ENCODE measurements around the gene SCN4B.

DNA sequence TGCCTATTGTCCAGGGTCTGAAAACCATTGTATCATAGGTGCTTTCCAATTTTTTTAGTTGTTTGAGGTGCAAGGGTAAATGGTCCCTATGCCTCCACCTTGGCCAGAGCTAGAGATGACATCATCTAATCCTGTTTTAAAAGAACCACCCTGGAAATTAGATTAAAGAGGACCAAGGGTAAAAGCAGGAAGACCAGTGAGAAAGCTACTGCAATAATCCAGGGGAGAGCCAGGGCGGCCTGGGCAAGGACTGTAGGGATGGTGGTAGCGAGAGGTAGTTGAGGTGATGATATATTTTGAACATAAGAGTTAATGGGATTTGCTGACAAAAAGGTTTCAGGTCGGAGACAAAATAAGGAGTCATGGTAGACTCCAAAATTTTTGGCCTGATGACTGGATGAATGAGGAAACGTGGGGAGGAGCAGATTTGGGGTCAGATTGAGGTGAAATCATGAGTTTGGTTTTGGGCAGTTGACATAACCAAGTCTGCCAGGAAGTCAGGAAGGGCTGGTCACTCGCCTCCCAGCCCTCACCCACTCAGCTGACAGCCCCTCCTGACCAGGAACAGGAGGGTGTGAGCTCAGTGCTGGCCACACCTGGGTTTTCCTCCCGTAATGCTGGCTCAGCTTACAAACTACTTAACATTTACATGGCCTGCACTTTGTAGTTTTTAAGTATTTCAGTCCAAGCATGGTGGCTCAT is 23.0 kb downstream of the SCN4B start:
- TF ChIP-seq, protein P1, sequence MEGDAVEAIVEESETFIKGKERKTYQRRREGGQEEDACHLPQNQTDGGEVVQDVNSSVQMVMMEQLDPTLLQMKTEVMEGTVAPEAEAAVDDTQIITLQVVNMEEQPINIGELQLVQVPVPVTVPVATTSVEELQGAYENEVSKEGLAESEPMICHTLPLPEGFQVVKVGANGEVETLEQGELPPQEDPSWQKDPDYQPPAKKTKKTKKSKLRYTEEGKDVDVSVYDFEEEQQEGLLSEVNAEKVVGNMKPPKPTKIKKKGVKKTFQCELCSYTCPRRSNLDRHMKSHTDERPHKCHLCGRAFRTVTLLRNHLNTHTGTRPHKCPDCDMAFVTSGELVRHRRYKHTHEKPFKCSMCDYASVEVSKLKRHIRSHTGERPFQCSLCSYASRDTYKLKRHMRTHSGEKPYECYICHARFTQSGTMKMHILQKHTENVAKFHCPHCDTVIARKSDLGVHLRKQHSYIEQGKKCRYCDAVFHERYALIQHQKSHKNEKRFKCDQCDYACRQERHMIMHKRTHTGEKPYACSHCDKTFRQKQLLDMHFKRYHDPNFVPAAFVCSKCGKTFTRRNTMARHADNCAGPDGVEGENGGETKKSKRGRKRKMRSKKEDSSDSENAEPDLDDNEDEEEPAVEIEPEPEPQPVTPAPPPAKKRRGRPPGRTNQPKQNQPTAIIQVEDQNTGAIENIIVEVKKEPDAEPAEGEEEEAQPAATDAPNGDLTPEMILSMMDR (IDR thresholded peaks at IDR 0.05; ENCODE audit: insufficient read depth, low read depth, low read length): no peak
- TF ChIP-seq EZH2 (IDR thresholded peaks at IDR 0.05; ENCODE audit: insufficient read depth, low read length): no peak
